Measurements from ENCODE around the gene CNPY1.
"Not testable (repeated sequence)": the region's sequence is repeated elsewhere in the genome, so short reads cannot be mapped to it uniquely, and the experiment has no call there.

CNPY1 gene

DNA sequence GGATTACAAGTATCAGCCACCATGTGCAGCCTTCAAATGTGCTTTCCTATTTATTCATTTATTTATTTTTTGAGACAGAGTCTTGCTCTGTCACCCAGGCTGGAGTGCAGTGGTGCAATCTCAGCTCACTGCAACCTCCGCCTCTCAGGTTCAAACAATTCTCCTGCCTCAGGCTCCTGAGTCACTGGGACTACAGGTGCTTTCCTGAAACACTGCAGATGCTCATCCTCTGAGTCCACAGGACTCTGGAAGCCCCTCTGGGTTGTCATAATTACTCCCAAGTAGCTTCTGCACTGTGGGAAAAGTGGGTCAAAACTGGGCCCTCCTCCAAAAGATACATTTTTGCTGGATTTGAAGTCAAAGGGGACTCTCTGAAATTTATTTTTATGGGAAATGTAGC lies at the start of gene CNPY1:
CNPY1 (minus strand) TSS at position 111 of the 400 bp plus-strand sequence. CDS start 630 bp downstream, outside the sequence.
- in situ Hi-C loops (cut with HindIII; ENCODE audit: low sequenced_read_pairs) = not testable (repeated sequence)

- in situ Hi-C loops (cut with HindIII; ENCODE audit: low sequenced_read_pairs) = no loop called here
These were observed 48.6 kb upstream of the CNPY1 start for GRCh38 chr7:155594961-155595366.

- in situ Hi-C loops (cut with HindIII; ENCODE audit: low sequenced_read_pairs) = no loop called here
These were observed 47.9 kb upstream of the CNPY1 start for GRCh38 chr7:155594163-155594732.

GRCh38 chr7:155593461-155594162 lies 47.3 kb upstream of the CNPY1 start:
- in situ Hi-C loops (cut with HindIII; ENCODE audit: low sequenced_read_pairs) = no loop called here

DNA sequence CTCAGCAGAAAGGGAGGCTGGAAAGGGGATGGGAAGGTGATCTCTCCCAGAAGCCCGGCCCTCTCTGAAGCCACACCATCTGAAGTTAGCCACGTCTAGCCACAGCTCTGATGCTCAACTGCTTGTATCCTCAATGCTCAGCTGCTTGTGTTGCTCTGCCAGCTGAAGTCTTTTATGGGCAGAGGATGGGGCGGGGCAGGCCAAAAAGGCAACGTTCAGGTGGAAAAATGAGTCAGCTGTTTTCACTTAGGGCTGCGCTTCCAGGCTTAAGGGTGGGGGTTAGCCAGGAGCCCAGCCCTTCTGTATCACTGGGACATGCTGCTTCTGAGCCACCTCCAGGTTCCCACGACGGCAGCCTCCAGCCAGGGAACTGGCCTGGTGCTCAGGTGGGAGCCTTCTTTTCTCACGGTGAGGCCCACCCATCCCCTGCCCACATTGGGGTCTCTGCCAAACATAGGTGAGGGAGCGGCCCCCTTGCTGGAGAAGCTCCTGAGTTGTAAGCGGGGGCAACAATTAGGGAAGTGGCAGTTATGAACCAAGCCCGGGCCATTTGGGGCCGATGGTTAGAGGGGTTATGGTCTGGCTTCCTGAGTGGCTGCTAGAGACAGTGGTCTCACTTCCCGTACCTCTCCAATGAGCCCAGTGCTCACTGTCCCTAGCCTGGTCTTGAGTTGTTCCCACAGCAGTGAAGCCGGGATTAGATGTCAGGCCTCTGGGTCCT lies 44.9 kb upstream of the CNPY1 start:
- in situ Hi-C loops (cut with HindIII; ENCODE audit: low sequenced_read_pairs) = no loop called here

- in situ Hi-C loops (cut with HindIII; ENCODE audit: low sequenced_read_pairs) = no loop called here
These were observed 44.1 kb upstream of the CNPY1 start for GRCh38 chr7:155590215-155591018.

- in situ Hi-C loops (cut with HindIII; ENCODE audit: low sequenced_read_pairs) = loop anchor here (5.0 kb wide), 2 partner anchors 52 to 632 kb away; no protein-coding TSS in a partner anchor
These were observed 42.9 kb upstream of the CNPY1 start for GRCh38 chr7:155589001-155589980.

DNA sequence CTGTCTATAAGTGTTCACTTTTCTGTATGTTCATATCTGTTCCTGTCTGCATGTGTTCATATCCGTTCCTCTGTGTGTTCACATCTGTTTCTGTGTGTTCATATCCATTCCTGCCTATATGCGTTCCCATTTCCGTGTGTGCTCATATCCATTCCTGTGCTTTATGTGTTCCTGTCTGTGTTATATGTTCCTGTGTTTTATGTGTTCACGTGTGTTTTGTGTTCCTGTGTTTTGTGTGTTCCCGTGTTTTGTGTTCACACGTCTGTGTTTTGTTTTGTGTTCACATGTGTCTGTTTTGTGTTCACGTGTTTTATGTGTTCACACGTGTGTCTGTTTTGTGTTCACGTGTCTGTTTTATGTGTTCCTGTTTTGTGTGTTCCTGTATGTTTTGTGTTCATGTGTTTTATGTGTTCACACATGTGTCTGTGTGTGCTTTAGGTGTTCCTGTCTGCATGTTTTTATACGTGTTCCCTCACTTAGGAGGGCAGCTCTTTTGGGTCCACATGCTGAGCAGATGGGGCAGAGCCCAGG lies 42.2 kb upstream of the CNPY1 start:
- in situ Hi-C loops (cut with HindIII; ENCODE audit: low sequenced_read_pairs) = loop anchor here (5.0 kb wide), 2 partner anchors 51 to 631 kb away; no protein-coding TSS in a partner anchor

- in situ Hi-C loops (cut with HindIII; ENCODE audit: low sequenced_read_pairs) = loop anchor here (5.0 kb wide), 2 partner anchors 50 to 630 kb away; no protein-coding TSS in a partner anchor
These were observed 41.1 kb upstream of the CNPY1 start for GRCh38 chr7:155587486-155587885.

GRCh38 chr7:155586843-155587440 lies 40.6 kb upstream of the CNPY1 start:
- in situ Hi-C loops (cut with HindIII; ENCODE audit: low sequenced_read_pairs) = loop anchor here (5.0 kb wide), 2 partner anchors 50 to 630 kb away; no protein-coding TSS in a partner anchor

DNA sequence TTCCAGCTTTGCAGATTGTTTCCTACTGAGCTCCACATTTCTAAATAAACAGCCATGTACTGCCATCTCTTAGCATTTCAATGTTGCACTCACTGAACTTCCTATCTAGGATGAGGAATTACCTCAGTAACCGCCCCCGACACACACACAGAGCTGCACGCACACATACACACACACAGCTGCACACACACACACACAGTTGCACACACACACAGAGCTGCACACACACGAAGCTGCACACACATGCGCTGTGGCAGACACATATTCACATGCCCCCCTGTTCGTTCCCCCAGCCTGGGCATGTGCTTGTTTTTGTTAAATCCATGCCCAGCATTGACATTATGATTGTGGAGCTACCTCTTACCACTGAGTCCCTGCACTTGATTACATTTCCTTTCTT lies 39.6 kb upstream of the CNPY1 start:
- in situ Hi-C loops (cut with HindIII; ENCODE audit: low sequenced_read_pairs) = loop anchor here (5.0 kb wide), 2 partner anchors 49 to 629 kb away; no protein-coding TSS in a partner anchor

DNA sequence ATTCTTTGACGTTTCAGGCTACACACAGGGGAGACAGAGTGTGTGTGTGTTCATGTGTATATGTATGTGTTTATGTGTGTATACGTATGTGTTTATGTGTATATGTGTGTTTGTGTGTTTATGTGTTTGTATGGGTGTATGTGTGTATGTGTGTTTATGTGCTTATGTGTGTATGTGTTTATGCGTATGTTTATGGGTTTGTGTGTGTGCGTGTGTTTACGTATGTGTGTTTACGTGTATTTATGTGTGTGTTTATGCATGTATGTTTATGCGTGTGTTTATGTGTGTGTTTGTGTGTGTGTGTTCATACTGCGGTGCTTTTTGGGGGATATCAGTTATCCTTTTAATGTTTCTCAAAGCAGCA lies 39.2 kb upstream of the CNPY1 start:
- in situ Hi-C loops (cut with HindIII; ENCODE audit: low sequenced_read_pairs) = loop anchor here (5.0 kb wide), 2 partner anchors 48 to 628 kb away; no protein-coding TSS in a partner anchor

GRCh38 chr7:155584763-155585531 lies 38.6 kb upstream of the CNPY1 start:
- in situ Hi-C loops (cut with HindIII; ENCODE audit: low sequenced_read_pairs) = loop anchor here (5.0 kb wide), 2 partner anchors 48 to 628 kb away; no protein-coding TSS in a partner anchor

DNA sequence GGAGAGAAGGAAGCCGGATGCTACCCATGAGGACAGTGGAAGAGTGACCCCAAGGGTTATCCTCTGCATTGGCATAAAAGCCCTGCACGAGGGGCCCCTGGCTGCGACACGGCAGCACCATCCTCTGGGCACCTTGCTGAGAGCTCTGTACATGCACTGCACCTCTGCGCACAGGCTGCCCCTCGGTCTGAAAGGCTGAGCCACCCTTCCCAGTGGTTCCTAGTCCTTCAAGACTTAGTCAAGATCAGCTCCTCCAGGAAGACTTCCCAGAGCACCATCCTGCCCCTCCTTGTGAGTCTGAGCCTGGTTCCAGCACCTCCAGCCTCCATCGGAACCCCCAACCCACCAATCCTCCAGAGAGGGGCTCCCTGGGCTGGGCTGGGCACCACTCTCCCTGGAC lies 37.9 kb upstream of the CNPY1 start:
- in situ Hi-C loops (cut with HindIII; ENCODE audit: low sequenced_read_pairs) = no loop called here

- in situ Hi-C loops (cut with HindIII; ENCODE audit: low sequenced_read_pairs) = no loop called here
These were observed 37.3 kb upstream of the CNPY1 start for GRCh38 chr7:155583636-155584035.

GRCh38 chr7:155581954-155582353 lies 35.6 kb upstream of the CNPY1 start:
- in situ Hi-C loops (cut with HindIII; ENCODE audit: low sequenced_read_pairs) = no loop called here

DNA sequence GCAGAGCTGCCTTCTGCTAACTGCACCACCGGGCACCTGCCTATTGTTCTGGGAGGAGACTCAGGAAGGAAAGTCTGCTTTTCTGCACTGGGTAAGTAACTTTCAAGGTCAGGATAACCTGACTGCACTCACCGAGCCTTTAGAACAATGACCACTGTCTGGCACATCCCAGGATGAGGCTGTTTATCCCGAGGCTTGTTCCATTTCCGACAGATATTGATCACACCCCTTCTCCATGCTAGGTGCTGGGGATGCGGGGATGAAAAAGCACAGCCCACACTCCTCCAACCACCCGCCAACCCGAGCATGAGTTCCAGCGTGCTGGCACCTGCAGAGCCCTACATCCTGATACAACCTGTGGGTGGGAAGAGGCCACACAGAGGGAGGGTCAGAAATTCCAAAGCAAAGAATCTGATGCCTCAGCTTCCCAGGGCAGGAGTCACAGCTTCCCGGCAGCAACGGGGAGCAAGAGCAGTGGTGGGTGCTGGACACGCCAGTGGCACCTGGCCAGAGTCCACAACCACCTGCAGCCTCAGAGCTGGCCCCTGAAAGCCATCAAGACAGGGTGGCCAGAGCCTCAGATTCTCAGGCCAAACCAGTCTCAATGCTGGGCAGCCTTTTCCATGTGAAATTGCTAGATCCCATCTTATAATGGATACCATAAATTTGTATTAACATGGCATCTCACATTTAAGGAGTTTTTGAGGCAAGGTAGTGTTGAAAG lies 34.9 kb upstream of the CNPY1 start:
- in situ Hi-C loops (cut with HindIII; ENCODE audit: low sequenced_read_pairs) = no loop called here

Measured in endothelial cell of hepatic sinusoid (primary cell).